Retinal pigment epithelial cell (primary cell): ENCODE data around the gene SORBS1.

Experiments used
- DNase-seq: peaks from one replicate; pipeline ENCODE4 v3.0.0-alpha.2; 2010; ENCODE audit warnings: low read depth
- H3K4me3 ChIP-seq: 2 replicates; pipeline ENCODE4 v1.5.1; 2011; ENCODE audit warnings: mild to moderate bottlenecking, low read length, control low read depth, moderate library complexity
- CTCF ChIP-seq: conservative IDR thresholded peaks from 2 replicates; pipeline ENCODE4 v1.5.1; 2011; ENCODE audit warnings: low read depth, low read length, control low read depth, inconsistent platforms

Gene SORBS1

GRCh38 chr10:95392681-95393164 is 168.4 kb downstream of the SORBS1 start:
- no peak for TF ChIP-seq CTCF
- no peak for DNase-seq
- no peak overlapping the region for H3K4me3 ChIP-seq

GRCh38 chr10:95392217-95392584 is 169.0 kb downstream of the SORBS1 start:
- DNase-seq, result no peak
- no peak overlapping the region for H3K4me3 ChIP-seq
- TF ChIP-seq CTCF, result no peak

GRCh38 chr10:95391581-95392216 is 169.5 kb downstream of the SORBS1 start:
- peak; percentile 25 for TF ChIP-seq CTCF
- H3K4me3 ChIP-seq, result no peak overlapping the region
- no peak for DNase-seq

GRCh38 chr10:95391164-95391563 is 170.0 kb downstream of the SORBS1 start:
- no peak overlapping the region for H3K4me3 ChIP-seq
- TF ChIP-seq CTCF, result no peak
- DNase-seq, result no peak

GRCh38 chr10:95389982-95390381 is 171.2 kb downstream of the SORBS1 start:
- no peak overlapping the region for H3K4me3 ChIP-seq
- no peak for DNase-seq

GRCh38 chr10:95389176-95389575 is 172.0 kb downstream of the SORBS1 start:
- H3K4me3 ChIP-seq, result no peak overlapping the region
- DNase-seq, result no peak
- no peak for TF ChIP-seq CTCF

More at GRCh38 chr10:95389982-95390381, 171.2 kb downstream of the SORBS1 start:
- no peak for TF ChIP-seq CTCF

GRCh38 chr10:95388539-95388938 is 172.6 kb downstream of the SORBS1 start:
- H3K4me3 ChIP-seq, result no peak overlapping the region
- no peak for DNase-seq
- TF ChIP-seq CTCF, result no peak
